ENCODE results near the gene KLHL25. TPM values are rescaled to one million over a fixed set of nuclear protein-coding genes. Genes with fewer than 3 reads are reported as not detected.

Gene KLHL25
- total and polyA plus RNA-seq, 2 of the 8 experiments (the other 6 are each of a cell fraction or from before 2014, with no cell fraction given) = 16.5 to 22.0 TPM

GRCh38 chr15:85744579-85744978 lies 50.1 kb downstream of the KLHL25 start:
- no peak overlapping the region for H3K9ac ChIP-seq (replicated peaks in 1 of 4; ENCODE audit: extremely low read depth in 1 of 4, low read depth in 3 of 4, low read length in 3 of 4)
- H3K4ac ChIP-seq (replicated peaks; ENCODE audit: insufficient read length, low read depth, low read length) = no peak overlapping the region
- 89% methylated on average over 10 of the region's 10 CpGs; no CpG with 5 or more reads in 1 of the 2 experiments for WGBS, 2 experiments (ENCODE audit: extremely low coverage in 1 of 2, insufficient coverage in 1 of 2, insufficient read length in 1 of 2, insufficient replicate concordance in 2 of 2, low coverage in 1 of 2, low lambda C conversion rate in 2 of 2, missing lambda C conversion rate in 1 of 2)
- no peaks in the 10 kb centered on the region for H3K23me2 ChIP-seq (ENCODE audit: low read depth, low read length)
- no peak overlapping the region for H4K8ac ChIP-seq (ENCODE audit: extremely low read depth, insufficient read depth, low read length)
- H3K18ac ChIP-seq (ENCODE audit: extremely low read depth, low read length) = no peak overlapping the region
- no peak overlapping the region for H2BK5ac ChIP-seq (ENCODE audit: low read depth, low read length)
- H3K4me1 ChIP-seq (replicated peaks in 1 of 4; ENCODE audit: control insufficient read depth in 3 of 4, insufficient read depth in 4 of 4, low read length in 3 of 4) = peaks cover 3 to 15% (median 10%) of the 10 kb centered on the region in 4 experiments
- H2BK20ac ChIP-seq (ENCODE audit: low read length) = no peak overlapping the region
- no peak overlapping the region for H3K23ac ChIP-seq (ENCODE audit: insufficient read length)
- H2AK5ac ChIP-seq (ENCODE audit: low read depth, low read length) = no peak overlapping the region
- peaks cover 0 to 2% of the 10 kb centered on the region in 2 experiments for H4K20me1 ChIP-seq (replicated peaks in 1 of 2; ENCODE audit: control insufficient read depth in 1 of 2, insufficient read depth in 2 of 2, low read length in 2 of 2)
- H3K4me3 ChIP-seq (ENCODE audit: extremely low read depth in 1 of 4, insufficient read depth in 2 of 4, low read depth in 3 of 4, low read length in 4 of 4) = no peak overlapping the region
- H4K5ac ChIP-seq (ENCODE audit: insufficient read length, low read depth, low read length) = no peak overlapping the region
- H3K36me3 ChIP-seq (ENCODE audit: control insufficient read depth in 2 of 4, insufficient read depth in 4 of 4, low read length in 3 of 4) = peaks cover 3 to 35% (median 17%) of the 10 kb centered on the region in 4 experiments; a peak in 6 of 8 replicates
- H3K27ac ChIP-seq (ENCODE audit: low read depth, low read length) = no peak overlapping the region
- no peak overlapping the region for H3K56ac ChIP-seq (replicated peaks; ENCODE audit: insufficient read length, low read depth, low read length)
- H3K9me3 ChIP-seq (ENCODE audit: insufficient read depth in 2 of 2, low read depth in 1 of 2, low read length in 1 of 2) = no peaks in the 10 kb centered on the region
- ChIA-PET POLR2A (ENCODE audit: partially characterized antibody) (no interaction called here), CTCF (ENCODE audit: partially characterized antibody) (no interaction called here)
- H3K79me2 ChIP-seq (ENCODE audit: control insufficient read depth in 1 of 2, insufficient read depth in 2 of 2, low read length in 2 of 2) = no peaks in the 10 kb centered on the region
- H3K79me1 ChIP-seq (ENCODE audit: low read depth, low read length) = no peaks in the 10 kb centered on the region
- H3K14ac ChIP-seq (ENCODE audit: insufficient read length) = no peak overlapping the region
- H2BK15ac ChIP-seq (ENCODE audit: low read length) = no peak overlapping the region
- DNase-seq (ENCODE audit: low read depth in 1 of 2, low spot score in 2 of 2) = no peak
- H2BK12ac ChIP-seq (ENCODE audit: low read depth, low read length) = no peak overlapping the region
- no peak overlapping the region for H2BK120ac ChIP-seq (replicated peaks; ENCODE audit: low read depth, low read length)
- H2AFZ ChIP-seq (ENCODE audit: low read length) = no peak overlapping the region
- FAIRE-seq = no peak
- H3K27me3 ChIP-seq (replicated peaks in 1 of 4; ENCODE audit: control insufficient read depth in 3 of 4, extremely low read depth in 1 of 4, insufficient read depth in 3 of 4, low read length in 3 of 4) = no peaks in the 10 kb centered on the region
- no peak overlapping the region for H4K91ac ChIP-seq (replicated peaks; ENCODE audit: insufficient read length, low read length)
- no peak overlapping the region for H3K4me2 ChIP-seq (ENCODE audit: insufficient read depth in 1 of 2, low read depth in 2 of 2, low read length in 2 of 2)
- TF ChIP-seq KDM5A (IDR thresholded peaks at IDR 0.05; ENCODE audit: low read length) = no peak
- TF ChIP-seq PHF8 (conservative IDR thresholded peaks at IDR 0.05; ENCODE audit: low read depth, low read length) = no peak
- TF ChIP-seq SIN3A (conservative IDR thresholded peaks at IDR 0.05 in 1 of 2, IDR thresholded peaks at IDR 0.05 in 1 of 2; ENCODE audit: low read depth in 1 of 2, low read length in 2 of 2) = no peak
- no peak for TF ChIP-seq SAP30 (IDR thresholded peaks at IDR 0.05; ENCODE audit: insufficient read depth, insufficient replicate concordance, low read length)
- TF ChIP-seq TCF12 (IDR thresholded peaks at IDR 0.05; ENCODE audit: low read depth, low read length) = no peak
- TF ChIP-seq KDM4A (IDR thresholded peaks at IDR 0.05; ENCODE audit: low read depth, low read length, severe bottlenecking) = no peak
- TF ChIP-seq BACH1 (IDR thresholded peaks at IDR 0.05; ENCODE audit: low read length) = no peak
- no peak for TF ChIP-seq HDAC2 (IDR thresholded peaks at IDR 0.05; ENCODE audit: borderline replicate concordance in 1 of 2, low read depth in 2 of 2, low read length in 2 of 2)
- TF ChIP-seq ATF3 (IDR thresholded peaks at IDR 0.05; ENCODE audit: insufficient read depth, low read depth, low read length) = no peak
- no peak for TF ChIP-seq RAD21 (IDR thresholded peaks at IDR 0.05 in 1 of 2, conservative IDR thresholded peaks at IDR 0.05 in 1 of 2; ENCODE audit: low read depth in 2 of 2, low read length in 2 of 2)
- no peak for TF ChIP-seq POLR2AphosphoS5 (IDR thresholded peaks at IDR 0.05; ENCODE audit: low read depth, low read length)
- no peak for TF ChIP-seq EGR1 (IDR thresholded peaks at IDR 0.05; ENCODE audit: borderline replicate concordance, low read depth, low read length)
- no peak for TF ChIP-seq FOSL1 (IDR thresholded peaks at IDR 0.05; ENCODE audit: insufficient read depth, low read depth, low read length)
